Activated CD4-positive, alpha-beta memory T cell treated with anti-CD3 and anti-CD28 coated beads for 36 hours (primary cell): Measurements from ENCODE around the gene OR52K1. TPM values are rescaled to one million over a fixed set of nuclear protein-coding genes. Genes with fewer than 3 reads are reported as not detected.

Experiments
- CTCF ChIA-PET: fragments of 350-600 bp; sonication (Branson Sonifier 250); formaldehyde crosslinking; loops from one replicate; lab custom pipeline; 2021; ENCODE audit warnings: antibody characterized with exemption, inconsistent platforms; lab: Charles Lee
- POLR2A ChIA-PET: fragments of 350-600 bp; sonication (Branson Sonifier 250); formaldehyde crosslinking; loops from one replicate; lab custom pipeline; 2021; ENCODE audit warnings: antibody characterized with exemption; lab: Charles Lee
- DNase-seq: peaks from one replicate; pipeline ENCODE4 v3.0.0-alpha.2; 2020
- H3K27ac Mint-ChIP-seq: one replicate; pipeline ENCODE4 v1.8.0; 2021; ENCODE audit warnings: mixed read lengths
- H3K27me3 Mint-ChIP-seq: one replicate; pipeline ENCODE4 v1.8.0; 2021; ENCODE audit warnings: mixed read lengths
- H3K36me3 Mint-ChIP-seq: one replicate; pipeline ENCODE4 v1.8.0; 2021; ENCODE audit warnings: mixed read lengths
- H3K4me1 Mint-ChIP-seq: one replicate; pipeline ENCODE4 v1.8.0; 2021; ENCODE audit warnings: low read depth, mixed read lengths
- H3K4me3 Mint-ChIP-seq: one replicate; pipeline ENCODE4 v1.8.0; 2021; ENCODE audit warnings: mild to moderate bottlenecking, mixed read lengths
- H3K9me3 Mint-ChIP-seq: one replicate; pipeline ENCODE4 v1.8.0; 2021; ENCODE audit warnings: mixed read lengths
- intact Hi-C: fragments of 100-400 bp; cut with micrococcal nuclease; formaldehyde crosslinking; loops from one replicate; pipeline ENCODE4 v1.15.1; 2023
- total RNA-seq, 2 experiments: library from RNA; stranded (reverse); gene quantifications; one replicate each; pipeline ENCODE4 v1.2.3, GENCODE V29; 2021

OR52K1 gene
- total RNA-seq, 2 experiments from 2014 or later: not detected

GRCh38 chr11:4539603-4540219 is 57.3 kb downstream of the OR52K1 start:
- ChIA-PET POLR2A (no interaction called here), CTCF (interaction anchor here (0.7 to 6.4 kb wide), 9 partner anchors 8 to 355 kb away, joined by 3 to 177 read pairs (median 4); no protein-coding TSS in a partner anchor)
- DNase-seq: peak; percentile 70
- no peaks in the 10 kb centered on the region for H3K27me3 Mint-ChIP-seq
- no peaks in the 10 kb centered on the region for H3K36me3 Mint-ChIP-seq
- H3K4me1 Mint-ChIP-seq: no peaks in the 10 kb centered on the region
- intact Hi-C loops: loop anchor here (1.0 kb wide), 2 partner anchors 46 to 352 kb away; no protein-coding TSS in a partner anchor
- H3K27ac Mint-ChIP-seq: no peak overlapping the region
- H3K9me3 Mint-ChIP-seq: no peaks in the 10 kb centered on the region
- no peak overlapping the region for H3K4me3 Mint-ChIP-seq

- H3K4me3 Mint-ChIP-seq: no peak overlapping the region
- CTCF ChIA-PET: interaction anchor here (1.5 to 6.4 kb wide), 3 partner anchors 12 to 356 kb away, joined by 4 to 177 read pairs (median 10); no protein-coding TSS in a partner anchor
- no peaks in the 10 kb centered on the region for H3K4me1 Mint-ChIP-seq
- no peaks in the 10 kb centered on the region for H3K27me3 Mint-ChIP-seq
- intact Hi-C loops: no loop called here
- H3K27ac Mint-ChIP-seq: no peak overlapping the region
- DNase-seq: no peak
- POLR2A ChIA-PET: no interaction called here
- no peaks in the 10 kb centered on the region for H3K9me3 Mint-ChIP-seq
- H3K36me3 Mint-ChIP-seq: no peaks in the 10 kb centered on the region
Measured at GRCh38 chr11:4541071-4541470, 58.6 kb downstream of the OR52K1 start.

Other genes with a start within 250 kb of the OR52K1 start
- not detected for gene OR52B4, start 114.3 kb upstream of the OR52K1 start, total RNA-seq
- 10 to 100 TPM; 39.2 to 40.3 TPM for gene TRIM21, start 88.9 kb upstream of the OR52K1 start, total RNA-seq
- gene OR52K2, start 33.4 kb upstream of the OR52K1 start, total RNA-seq: not detected
- gene OR52M1, start 62.5 kb downstream of the OR52K1 start, total RNA-seq: not detected
- not detected for gene OR52I2, start 99.1 kb downstream of the OR52K1 start, total RNA-seq
- not detected for gene OR52I1, start 111.4 kb downstream of the OR52K1 start, total RNA-seq
- gene TRIM68, start 125.6 kb downstream of the OR52K1 start, total RNA-seq: 1 to 10 TPM; 8.7 to 9.2 TPM
- not detected for gene OR51D1, start 154.8 kb downstream of the OR52K1 start, total RNA-seq
- not detected for gene OR51E1, start 161.3 kb downstream of the OR52K1 start, total RNA-seq
- gene OR51E2, start 215.2 kb downstream of the OR52K1 start, total RNA-seq: not detected
- gene MMP26, start 222.1 kb downstream of the OR52K1 start, total RNA-seq: not detected